Upper lobe of left lung (tissue), 6 donors: ENCODE measurements around the gene RCSD1. TPM values are rescaled to one million over a fixed set of nuclear protein-coding genes. Genes with fewer than 3 reads are reported as not detected.
"Not testable (repeated sequence)": the region's sequence is repeated elsewhere in the genome, so short reads cannot be mapped to it uniquely, and the experiment has no call there.

Experiments
- ATAC-seq, 2 donors: fragments of 200-7000 bp; cut with Tn5 transposase; one replicate each; pipeline ENCODE4 v1.9.1; 2022; ENCODE audit warnings: mild to moderate bottlenecking in 2 of 2, moderate library complexity in 2 of 2; ENCODE audit not compliant: low FRiP score in 2 of 2
- DNase-seq, 2 donors: peaks; one replicate each; pipeline ENCODE4 v3.0.0-alpha.2; 2019 to 2020
- H3K27ac ChIP-seq, 4 donors: fragments of 200-600 bp; sonication (generic); one replicate each; pipeline ENCODE4 v1.5.1; 2016 to 2019
- H3K27me3 ChIP-seq, 4 donors: fragments of 200-600 bp; sonication (generic); one replicate each; pipeline ENCODE4 v1.5.1; 2017 to 2019
- H3K36me3 ChIP-seq, 4 donors: fragments of 200-600 bp; sonication (generic); one replicate each; pipeline ENCODE4 v1.5.1; 2016 to 2019
- H3K4me1 ChIP-seq, 4 donors: fragments of 200-600 bp; sonication (generic); one replicate each; pipeline ENCODE4 v1.5.1; 2018 to 2019
- H3K4me3 ChIP-seq, 4 donors: fragments of 200-600 bp; sonication (generic); one replicate each; pipeline ENCODE4 v1.5.1; 2017 to 2019; ENCODE audit warnings: mild to moderate bottlenecking in 2 of 4, moderate library complexity in 1 of 4
- H3K9me3 ChIP-seq, 4 donors: fragments of 200-600 bp; sonication (generic); one replicate each; pipeline ENCODE4 v1.5.1; 2018 to 2019
- EP300 ChIP-seq, 4 donors: sonication (generic); formaldehyde crosslinking; IDR thresholded peaks; one replicate each; pipeline ENCODE4 v1.5.1; 2017; ENCODE audit warnings: antibody characterized with exemption in 4 of 4, control low read depth in 2 of 4
- POLR2A ChIP-seq, 4 donors: fragments of 450-650 bp; IDR thresholded peaks; one replicate each; pipeline ENCODE4 v1.5.1; 2016 to 2017; ENCODE audit warnings: antibody characterized with exemption in 4 of 4, mild to moderate bottlenecking in 2 of 4
- POLR2AphosphoS5 ChIP-seq, 2 donors: sonication (generic); formaldehyde crosslinking; IDR thresholded peaks; one replicate each; pipeline ENCODE4 v1.5.1; 2017; ENCODE audit warnings: antibody characterized with exemption in 2 of 2
- WGBS, 2 donors: methylation state at CpG; one replicate each; pipeline ENCODE4 v1.1.5; 2017 to 2018; 5-methylcytosine and 5-hydroxymethylcytosine counted together
- total RNA-seq, 6 donors: library from RNA; depleted of rRNA in 4 of 6; stranded (reverse); fragments of >200 nt in 4 of 6; gene quantifications; one replicate each; pipeline versions ENCODE4 v1.1.0 to v1.2.1, GENCODE V29; 2016 to 2021
- TF ChIP-seq, protein P1 (sequence below), 6 experiments: fragments of 450-650 bp in 4 of 6; fragments of 200-600 bp in 2 of 6; sonication (generic) in 2 of 6; IDR thresholded peaks; one replicate each; pipeline ENCODE4 v1.5.1; 2016 to 2019; ENCODE audit warnings: antibody characterized with exemption in 6 of 6
- donor health status: DM: no; HTN: no; CAD: no; lungs with moderate emphysema.
- donor health status: DM: no; HTN: yes; CAD: no; lungs with severe emphysema.

The RCSD1 gene
- total RNA-seq, 6 donors from 2014 or later: 10.7 to 27.2 (median 18.1) TPM

DNA sequence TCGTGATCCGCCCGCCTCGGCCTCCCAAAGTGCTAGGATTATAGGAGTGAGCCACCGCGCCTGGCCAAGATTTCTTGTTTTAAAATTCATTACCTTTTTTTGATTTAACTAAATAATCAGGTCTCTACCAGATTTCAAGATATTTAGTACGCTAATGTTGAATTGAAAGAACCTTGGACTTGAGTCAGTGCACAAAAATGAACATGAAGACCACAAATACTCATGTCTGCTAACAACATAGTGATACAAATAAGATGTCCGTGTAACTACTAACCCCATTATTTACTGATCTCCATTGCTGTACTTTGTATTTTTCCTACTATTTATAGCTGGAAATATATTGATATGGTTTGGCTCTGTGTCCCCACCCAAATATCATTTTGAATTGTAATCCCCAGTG lies 108.1 kb downstream of the RCSD1 start:
- Histone ChIP-seq H3K36me3 (no peaks in the 10 kb centered on the region), H3K4me1 (peaks cover 0 to 12% (median 4%) of the 10 kb centered on the region in 4 donors), H3K27ac (no peak overlapping the region), H3K9me3 (no peaks in the 10 kb centered on the region), H3K4me3 (no peak overlapping the region), H3K27me3 (no peaks in the 10 kb centered on the region)
- WGBS, 2 donors: 93 to 94% methylated on average over 8 of the region's 8 CpGs
- TF ChIP-seq POLR2AphosphoS5 (IDR thresholded peaks at IDR 0.05): no peak
- TF ChIP-seq, protein P1, sequence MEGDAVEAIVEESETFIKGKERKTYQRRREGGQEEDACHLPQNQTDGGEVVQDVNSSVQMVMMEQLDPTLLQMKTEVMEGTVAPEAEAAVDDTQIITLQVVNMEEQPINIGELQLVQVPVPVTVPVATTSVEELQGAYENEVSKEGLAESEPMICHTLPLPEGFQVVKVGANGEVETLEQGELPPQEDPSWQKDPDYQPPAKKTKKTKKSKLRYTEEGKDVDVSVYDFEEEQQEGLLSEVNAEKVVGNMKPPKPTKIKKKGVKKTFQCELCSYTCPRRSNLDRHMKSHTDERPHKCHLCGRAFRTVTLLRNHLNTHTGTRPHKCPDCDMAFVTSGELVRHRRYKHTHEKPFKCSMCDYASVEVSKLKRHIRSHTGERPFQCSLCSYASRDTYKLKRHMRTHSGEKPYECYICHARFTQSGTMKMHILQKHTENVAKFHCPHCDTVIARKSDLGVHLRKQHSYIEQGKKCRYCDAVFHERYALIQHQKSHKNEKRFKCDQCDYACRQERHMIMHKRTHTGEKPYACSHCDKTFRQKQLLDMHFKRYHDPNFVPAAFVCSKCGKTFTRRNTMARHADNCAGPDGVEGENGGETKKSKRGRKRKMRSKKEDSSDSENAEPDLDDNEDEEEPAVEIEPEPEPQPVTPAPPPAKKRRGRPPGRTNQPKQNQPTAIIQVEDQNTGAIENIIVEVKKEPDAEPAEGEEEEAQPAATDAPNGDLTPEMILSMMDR (IDR thresholded peaks at IDR 0.05): no peak
- ATAC-seq (no peak), DNase-seq (no peak)

DNA sequence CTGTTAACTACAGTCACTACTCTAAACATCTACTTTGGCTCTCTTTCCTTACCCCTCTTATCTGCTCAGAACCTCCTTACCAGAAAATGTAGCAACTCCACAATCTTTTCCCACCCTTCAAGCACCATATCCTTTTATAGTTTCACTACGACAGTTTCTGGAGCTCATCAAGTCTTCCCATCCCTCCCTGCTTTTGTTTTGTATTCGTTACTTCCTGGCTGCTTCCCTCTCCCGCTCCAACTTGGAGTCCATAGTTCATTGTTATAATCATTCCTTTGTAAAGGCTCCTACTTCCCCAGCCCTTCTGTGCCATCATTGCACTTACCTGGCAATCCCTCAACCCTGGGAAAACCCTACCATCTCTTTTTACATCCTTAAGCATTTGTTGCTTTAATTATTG lies 109.7 kb downstream of the RCSD1 start:
- DNase-seq: no peak
- no peak overlapping the region for H3K27ac ChIP-seq
- H3K27me3 ChIP-seq: no peaks in the 10 kb centered on the region
- no peak for TF ChIP-seq POLR2A (IDR thresholded peaks at IDR 0.05)
- WGBS, 2 donors: 65 to 79% methylated on average over 3 of the region's 3 CpGs
- peaks cover 0 to 12% (median 4%) of the 10 kb centered on the region in 4 donors for H3K4me1 ChIP-seq
- no peaks in the 10 kb centered on the region for H3K9me3 ChIP-seq
- no peak overlapping the region for H3K4me3 ChIP-seq
- no peak for ATAC-seq
- no peaks in the 10 kb centered on the region for H3K36me3 ChIP-seq

DNA sequence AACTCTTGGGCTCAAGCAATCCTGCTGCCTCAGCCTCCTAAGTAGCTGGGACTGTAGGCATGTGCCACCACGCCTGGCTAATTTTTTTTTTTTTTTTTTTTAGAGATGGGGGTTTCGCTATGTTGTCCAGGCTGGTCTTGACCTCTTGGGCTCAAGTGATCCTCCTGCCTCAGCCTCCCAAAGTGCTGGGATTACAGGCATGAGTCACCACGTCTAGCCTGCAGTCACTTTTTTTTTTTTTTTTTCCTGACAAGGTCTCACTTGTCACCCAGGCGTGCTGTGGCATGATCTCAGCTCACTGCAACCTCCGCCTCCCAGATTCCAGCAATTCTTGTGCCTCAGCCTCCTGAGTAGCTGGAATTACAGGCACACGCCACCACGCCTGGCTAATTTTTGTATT lies 111.1 kb downstream of the RCSD1 start:
- not testable (repeated sequence) for H3K4me1 ChIP-seq, H3K9me3 ChIP-seq, H3K4me3 ChIP-seq, H3K27ac ChIP-seq, H3K36me3 ChIP-seq, H3K27me3 ChIP-seq, ATAC-seq, DNase-seq
- WGBS, 2 donors: 94 to 97% methylated on average over 7 of the region's 7 CpGs

DNA sequence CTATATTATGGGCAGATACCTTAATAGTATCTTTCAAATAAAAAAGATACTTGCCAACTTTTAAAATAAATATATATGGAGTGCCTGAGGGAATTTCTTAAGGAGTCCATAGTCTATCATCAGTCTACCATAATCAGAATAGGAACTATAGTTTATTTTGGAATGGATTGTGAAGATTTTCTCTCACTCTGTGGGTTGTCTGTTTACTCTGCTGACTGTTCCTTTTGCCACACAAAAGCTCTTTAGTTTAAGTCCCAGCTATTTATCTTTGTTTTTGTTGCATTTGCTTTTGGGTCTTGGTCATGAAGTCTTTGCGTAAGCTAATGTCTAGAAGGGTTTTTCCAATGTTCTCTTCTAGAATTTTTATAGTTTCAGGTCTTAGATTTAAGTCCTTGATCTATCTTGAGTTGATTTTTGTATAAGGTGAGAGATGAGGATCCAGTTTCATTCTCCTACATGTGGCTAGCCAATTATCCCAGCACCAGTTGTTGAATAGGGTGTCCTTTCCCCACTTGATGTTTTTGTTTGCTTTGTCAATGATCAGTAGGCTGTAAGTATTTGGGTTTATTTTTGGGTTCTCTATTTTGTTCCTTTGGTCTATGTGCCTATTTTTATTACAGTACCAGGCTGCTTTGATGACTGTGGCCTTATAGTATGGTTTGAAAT lies 112.5 kb downstream of the RCSD1 start:
- ATAC-seq, H3K36me3 ChIP-seq, H3K9me3 ChIP-seq, H3K27me3 ChIP-seq, H3K27ac ChIP-seq, H3K4me1 ChIP-seq, DNase-seq, H3K4me3 ChIP-seq: not testable (repeated sequence)
- WGBS, 2 donors: 82 to 96% methylated on average over 1 of the region's 1 CpG

DNA sequence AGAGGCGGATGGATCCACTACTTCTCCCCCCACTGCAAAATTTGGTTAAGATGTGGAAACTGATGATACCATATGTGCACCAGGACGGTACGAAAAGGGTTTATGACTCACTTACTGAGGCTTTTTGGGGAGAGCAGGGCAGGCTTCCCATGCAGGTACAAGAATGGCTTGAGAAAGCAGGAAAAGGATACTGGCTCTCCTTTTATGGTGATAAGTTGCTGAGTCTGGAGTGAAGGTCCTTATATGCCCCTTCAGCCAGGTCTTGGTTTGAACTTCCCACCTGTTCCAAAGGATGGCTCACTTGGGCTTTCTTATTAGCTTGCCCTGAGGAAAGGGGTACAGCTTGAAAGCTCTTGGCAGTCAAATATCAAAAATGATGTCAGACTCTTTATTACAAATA lies 114.9 kb downstream of the RCSD1 start:
- Histone ChIP-seq H3K9me3 (no peaks in the 10 kb centered on the region), H3K36me3 (no peaks in the 10 kb centered on the region), H3K27me3 (no peaks in the 10 kb centered on the region), H3K4me3 (no peak overlapping the region), H3K4me1 (peaks cover 4 to 9% (median 6%) of the 10 kb centered on the region in 4 donors), H3K27ac (no peak overlapping the region)
- 91 to 93% methylated on average over 3 of the region's 3 CpGs for WGBS, 2 donors
- DNase-seq (no peak), ATAC-seq (no peak)
- TF ChIP-seq POLR2A (IDR thresholded peaks at IDR 0.05): no peak
- TF ChIP-seq, protein P1 (IDR thresholded peaks at IDR 0.05): no peak
- TF ChIP-seq POLR2AphosphoS5 (IDR thresholded peaks at IDR 0.05): no peak
- no peak for TF ChIP-seq EP300 (IDR thresholded peaks at IDR 0.05)

DNA sequence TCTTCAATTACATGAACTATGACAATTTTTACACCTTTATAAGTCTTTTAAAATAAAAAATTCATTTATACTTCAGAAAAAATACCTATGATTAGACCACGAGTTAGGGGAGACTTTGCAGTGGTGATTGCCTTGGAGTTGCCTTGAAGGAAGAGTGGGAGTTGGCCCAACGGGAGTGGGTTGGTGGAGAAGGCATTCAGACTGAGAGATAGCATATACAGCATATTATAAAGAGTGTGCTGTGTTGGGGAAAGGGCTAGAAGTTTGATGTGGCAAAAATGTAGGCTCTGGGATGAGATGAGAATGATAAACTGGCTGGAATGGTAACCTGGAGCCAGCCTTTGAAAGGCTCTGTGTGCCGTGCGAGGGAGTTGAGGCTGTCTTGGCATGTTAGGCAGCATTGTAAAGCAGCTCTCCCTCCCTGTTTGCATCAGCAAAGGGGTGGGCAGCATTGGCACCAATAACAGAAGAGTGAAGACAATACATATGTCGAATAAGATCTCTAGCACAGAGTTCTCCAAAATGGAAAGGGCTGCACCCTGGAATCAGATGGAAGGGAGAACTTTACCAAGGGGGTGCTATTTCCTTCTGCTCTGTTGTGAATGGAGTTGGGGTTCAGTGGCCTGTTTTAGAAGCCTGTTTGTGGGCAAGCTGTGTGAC lies 116.1 kb downstream of the RCSD1 start:
- Histone ChIP-seq H3K27me3 (no peaks in the 10 kb centered on the region), H3K9me3 (no peaks in the 10 kb centered on the region), H3K36me3 (no peaks in the 10 kb centered on the region), H3K4me3 (no peak overlapping the region), H3K27ac (no peak overlapping the region), H3K4me1 (peaks cover 4 to 9% (median 6%) of the 10 kb centered on the region in 4 donors)
- WGBS, 2 donors: 82 to 93% methylated on average over 5 of the region's 5 CpGs
- TF ChIP-seq POLR2A (IDR thresholded peaks at IDR 0.05): no peak
- no peak for TF ChIP-seq EP300 (IDR thresholded peaks at IDR 0.05)
- no peak for TF ChIP-seq POLR2AphosphoS5 (IDR thresholded peaks at IDR 0.05)
- TF ChIP-seq, protein P1 (IDR thresholded peaks at IDR 0.05): no peak
- no peak for DNase-seq
- ATAC-seq: no peak
